ENCODE measurements around the gene PDIK1L.

DNA sequence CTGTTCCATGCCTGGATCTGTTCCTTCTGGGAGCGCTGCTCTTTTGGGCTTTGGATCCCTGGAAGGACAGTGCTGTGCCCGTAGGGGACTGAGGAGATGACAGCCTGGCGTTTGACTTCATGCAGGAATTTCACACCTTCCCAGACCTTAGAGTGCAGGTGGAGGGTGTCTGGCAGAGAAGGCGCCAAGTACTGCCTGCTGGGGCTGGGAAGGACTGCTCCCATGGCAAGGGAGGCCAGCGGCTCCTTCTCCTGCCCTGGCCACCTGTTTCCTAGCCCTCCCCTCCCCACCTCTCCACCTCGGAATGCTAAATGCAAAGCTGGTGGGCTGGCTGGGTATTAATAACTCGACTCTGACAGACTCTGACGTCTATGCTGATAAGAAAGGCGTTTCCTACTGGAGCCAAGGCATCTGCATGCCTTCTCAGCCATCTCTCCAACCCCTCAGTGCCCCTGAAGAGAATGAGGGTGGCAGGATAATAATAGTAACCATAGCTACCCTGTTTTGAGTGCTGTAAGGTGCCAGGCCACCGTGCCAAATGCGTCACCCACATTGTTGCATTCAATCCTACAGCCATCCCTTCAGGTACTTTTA lies 17.5 kb upstream of the PDIK1L start:
- TF ChIP-seq, protein P1, sequence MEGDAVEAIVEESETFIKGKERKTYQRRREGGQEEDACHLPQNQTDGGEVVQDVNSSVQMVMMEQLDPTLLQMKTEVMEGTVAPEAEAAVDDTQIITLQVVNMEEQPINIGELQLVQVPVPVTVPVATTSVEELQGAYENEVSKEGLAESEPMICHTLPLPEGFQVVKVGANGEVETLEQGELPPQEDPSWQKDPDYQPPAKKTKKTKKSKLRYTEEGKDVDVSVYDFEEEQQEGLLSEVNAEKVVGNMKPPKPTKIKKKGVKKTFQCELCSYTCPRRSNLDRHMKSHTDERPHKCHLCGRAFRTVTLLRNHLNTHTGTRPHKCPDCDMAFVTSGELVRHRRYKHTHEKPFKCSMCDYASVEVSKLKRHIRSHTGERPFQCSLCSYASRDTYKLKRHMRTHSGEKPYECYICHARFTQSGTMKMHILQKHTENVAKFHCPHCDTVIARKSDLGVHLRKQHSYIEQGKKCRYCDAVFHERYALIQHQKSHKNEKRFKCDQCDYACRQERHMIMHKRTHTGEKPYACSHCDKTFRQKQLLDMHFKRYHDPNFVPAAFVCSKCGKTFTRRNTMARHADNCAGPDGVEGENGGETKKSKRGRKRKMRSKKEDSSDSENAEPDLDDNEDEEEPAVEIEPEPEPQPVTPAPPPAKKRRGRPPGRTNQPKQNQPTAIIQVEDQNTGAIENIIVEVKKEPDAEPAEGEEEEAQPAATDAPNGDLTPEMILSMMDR (conservative IDR thresholded peaks at IDR 0.05 in 1 of 2, IDR thresholded peaks at IDR 0.05 in 1 of 2; ENCODE audit: extremely low read depth in 1 of 2, insufficient read depth in 1 of 2, low read depth in 1 of 2, low read length in 2 of 2): no peak
- no peak for TF ChIP-seq EZH2 (IDR thresholded peaks at IDR 0.05; ENCODE audit: borderline replicate concordance, low read length)
